H1 (cell line): ENCODE data around the gene NFATC4. TPM values are rescaled to one million over a fixed set of nuclear protein-coding genes. Genes with fewer than 3 reads are reported as not detected.

ENCODE experiments used
- CTCF ChIA-PET: fragments of 300-600 bp; sonication (Branson Sonifier 250); formaldehyde crosslinking; loops from one replicate; lab custom pipeline; 2021; ENCODE audit not compliant: partially characterized antibody; lab: Charles Lee
- POLR2A ChIA-PET: fragments of 300-600 bp; sonication (Branson Sonifier 250); formaldehyde crosslinking; loops from one replicate; lab custom pipeline; 2021; ENCODE audit warnings: inconsistent platforms; ENCODE audit not compliant: partially characterized antibody; lab: Charles Lee
- DNase-seq, 2 experiments: peaks; one replicate each; pipeline versions ENCODE4 v3.0.0 to v3.0.0-alpha.2; 2010 to 2022; ENCODE audit warnings: low spot score in 2 of 2, low read depth in 1 of 2, mixed read lengths in 1 of 2
- FAIRE-seq: peaks from 2 replicates; lab custom pipeline; 2011; peaks lifted over from hg19 to GRCh38; lab: Jason Lieb, UNC
- H2AFZ ChIP-seq: 2 replicates; pipeline ENCODE4 v1.8.1; 2012; ENCODE audit warnings: low read length, inconsistent platforms
- H2AK5ac ChIP-seq: 2 replicates; pipeline ENCODE4 v1.6.1; 2013; ENCODE audit warnings: low read depth, low read length
- H2BK120ac ChIP-seq: replicated peaks from 2 replicates; pipeline ENCODE3; 2013; ENCODE audit warnings: low read depth, low read length, inconsistent platforms
- H2BK12ac ChIP-seq: 2 replicates; pipeline ENCODE4 v1.6.1; 2013; ENCODE audit warnings: low read depth, low read length
- H2BK15ac ChIP-seq: 2 replicates; pipeline ENCODE4 v1.6.1; 2013; ENCODE audit warnings: low read length
- H2BK20ac ChIP-seq: 2 replicates; pipeline ENCODE4 v1.6.1; 2013; ENCODE audit warnings: low read length
- H2BK5ac ChIP-seq: 2 replicates; pipeline ENCODE4 v1.6.1; 2013; ENCODE audit warnings: low read depth, low read length
- H3K14ac ChIP-seq: 2 replicates; pipeline ENCODE4 v1.6.1; 2013; ENCODE audit warnings: inconsistent platforms; ENCODE audit not compliant: insufficient read length
- H3K18ac ChIP-seq: 2 replicates; pipeline ENCODE4 v1.6.1; 2013; ENCODE audit warnings: low read length; ENCODE audit errors: extremely low read depth
- H3K23ac ChIP-seq: 2 replicates; pipeline ENCODE4 v1.6.1; 2013; ENCODE audit warnings: inconsistent platforms; ENCODE audit not compliant: insufficient read length
- H3K23me2 ChIP-seq: 2 replicates; pipeline ENCODE4 v1.6.1; 2013; ENCODE audit warnings: low read depth, low read length
- H3K27ac ChIP-seq: 2 replicates; pipeline ENCODE4 v1.6.1; 2011; ENCODE audit warnings: low read depth, low read length, inconsistent platforms
- H3K27me3 ChIP-seq, 4 experiments: replicated peaks in 1 of 4; 1 replicate in 1 of 4; 2 replicates in 3 of 4; pipeline versions ENCODE4 v1.6.1 to v1.8.1; 2011 to 2013; ENCODE audit warnings: low read length in 3 of 4, mild to moderate bottlenecking in 3 of 4, inconsistent platforms in 2 of 4, mixed read lengths in 2 of 4, moderate library complexity in 1 of 4; ENCODE audit not compliant: control insufficient read depth in 3 of 4, insufficient read depth in 3 of 4; ENCODE audit errors: extremely low read depth in 1 of 4
- H3K36me3 ChIP-seq, 4 experiments: 2 replicates each; pipeline versions ENCODE4 v1.6.1 to v1.8.1; 2011 to 2013; ENCODE audit warnings: mild to moderate bottlenecking in 4 of 4, low read length in 3 of 4, moderate library complexity in 2 of 4, control low read depth in 1 of 4, inconsistent platforms in 1 of 4; ENCODE audit not compliant: insufficient read depth in 4 of 4, control insufficient read depth in 2 of 4
- H3K4ac ChIP-seq: replicated peaks from 2 replicates; pipeline ENCODE3; 2013; ENCODE audit warnings: low read length, low read depth, mixed read lengths, inconsistent platforms; ENCODE audit not compliant: insufficient read length
- H3K4me1 ChIP-seq, 4 experiments: replicated peaks in 1 of 4; 1 replicate in 1 of 4; 2 replicates in 3 of 4; pipeline versions ENCODE4 v1.6.1 to v1.8.1; 2011 to 2013; ENCODE audit warnings: low read length in 3 of 4, inconsistent platforms in 2 of 4, mixed read lengths in 1 of 4; ENCODE audit not compliant: insufficient read depth in 4 of 4, control insufficient read depth in 3 of 4
- H3K4me2 ChIP-seq, 2 experiments: 2 replicates each; pipeline versions ENCODE4 v1.6.1 to v1.8.1; 2011 to 2013; ENCODE audit warnings: low read depth in 2 of 2, low read length in 2 of 2, control low read depth in 1 of 2, inconsistent platforms in 1 of 2, mild to moderate bottlenecking in 1 of 2; ENCODE audit not compliant: insufficient read depth in 1 of 2
- H3K4me3 ChIP-seq, 4 experiments: fragments of 200-600, 300-600 bp in 1 of 4; sonication (generic), shearing (Covaris generic), sonication (Bioruptor Twin) in 1 of 4; 2 replicates each; pipeline versions ENCODE4 v1.5.1 to v1.8.1; 2011 to 2016; ENCODE audit warnings: low read length in 4 of 4, low read depth in 3 of 4, control low read depth in 2 of 4, inconsistent platforms in 2 of 4, mild to moderate bottlenecking in 2 of 4, mixed read lengths in 1 of 4, moderate library complexity in 1 of 4; ENCODE audit not compliant: insufficient read depth in 2 of 4; ENCODE audit errors: extremely low read depth in 1 of 4
- H3K56ac ChIP-seq: replicated peaks from 2 replicates; pipeline ENCODE3; 2013; ENCODE audit warnings: low read depth, mild to moderate bottlenecking, mixed read lengths, low read length, inconsistent platforms; ENCODE audit not compliant: insufficient read length
- H3K79me1 ChIP-seq: 2 replicates; pipeline ENCODE4 v1.6.1; 2013; ENCODE audit warnings: low read depth, low read length, control low read depth
- H3K79me2 ChIP-seq, 2 experiments: 2 replicates each; pipeline versions ENCODE4 v1.6.1 to v1.8.1; 2012 to 2013; ENCODE audit warnings: low read length in 2 of 2, mild to moderate bottlenecking in 2 of 2, inconsistent platforms in 1 of 2; ENCODE audit not compliant: insufficient read depth in 2 of 2, control insufficient read depth in 1 of 2
- H3K9ac ChIP-seq, 4 experiments: replicated peaks in 1 of 4; 1 replicate in 1 of 4; 2 replicates in 3 of 4; pipeline versions ENCODE4 v1.6.1 to v1.8.1; 2011 to 2013; ENCODE audit warnings: low read depth in 3 of 4, low read length in 3 of 4, control low read depth in 2 of 4, mild to moderate bottlenecking in 2 of 4, moderate library complexity in 2 of 4, inconsistent platforms in 1 of 4; ENCODE audit errors: extremely low read depth in 1 of 4
- H3K9me3 ChIP-seq, 2 experiments: 2 replicates each; pipeline versions ENCODE4 v1.6.1 to v1.8.1; 2012 to 2013; ENCODE audit warnings: mild to moderate bottlenecking in 2 of 2, moderate library complexity in 2 of 2, control low read depth in 1 of 2, inconsistent platforms in 1 of 2, low read depth in 1 of 2, low read length in 1 of 2, mixed read lengths in 1 of 2; ENCODE audit not compliant: insufficient read depth in 2 of 2
- H4K20me1 ChIP-seq, 2 experiments: replicated peaks in 1 of 2; 2 replicates each; pipeline versions ENCODE3 to v1.8.1; 2011 to 2013; ENCODE audit warnings: inconsistent platforms in 2 of 2, low read length in 2 of 2, mild to moderate bottlenecking in 1 of 2; ENCODE audit not compliant: insufficient read depth in 2 of 2, control insufficient read depth in 1 of 2
- H4K5ac ChIP-seq: 2 replicates; pipeline ENCODE4 v1.6.1; 2013; ENCODE audit warnings: low read length, low read depth, mixed read lengths, inconsistent platforms; ENCODE audit not compliant: insufficient read length
- H4K8ac ChIP-seq: 2 replicates; pipeline ENCODE4 v1.8.0; 2013; ENCODE audit warnings: mild to moderate bottlenecking, moderate library complexity, low read length, inconsistent platforms; ENCODE audit not compliant: insufficient read depth; ENCODE audit errors: extremely low read depth
- H4K91ac ChIP-seq: replicated peaks from 2 replicates; pipeline ENCODE3; 2013; ENCODE audit warnings: low read length, mixed read lengths, inconsistent platforms; ENCODE audit not compliant: insufficient read length
- CHD2 ChIP-seq: IDR thresholded peaks from 2 replicates; pipeline ENCODE4 v1.6.1; 2012; ENCODE audit warnings: low read length, improper control_type of control experiment
- EGR1 ChIP-seq: IDR thresholded peaks from 2 replicates; pipeline ENCODE4 v1.6.1; 2011; ENCODE audit warnings: low read depth, low read length, borderline replicate concordance
- EP300 ChIP-seq, 2 experiments: IDR thresholded peaks; 1 replicate in 1 of 2; 2 replicates in 1 of 2; pipeline ENCODE4 v1.6.1; 2011 to 2012; ENCODE audit warnings: low read depth in 2 of 2, low read length in 2 of 2, mild to moderate bottlenecking in 2 of 2, borderline replicate concordance in 1 of 2, inconsistent platforms in 1 of 2, moderate library complexity in 1 of 2
- EZH2 ChIP-seq: fragments of 200-600 bp; sonication (generic); IDR thresholded peaks from 2 replicates; pipeline ENCODE4 v1.7.1; 2012; ENCODE audit warnings: low read depth, mild to moderate bottlenecking, moderate library complexity, low read length, inconsistent platforms; ENCODE audit not compliant: severe bottlenecking
- RNF2 ChIP-seq: fragments of 200-900, 300-1000 bp; sonication (generic); IDR thresholded peaks from 2 replicates; pipeline ENCODE4 v1.7.1; 2016; ENCODE audit warnings: borderline replicate concordance, low read depth, mild to moderate bottlenecking, antibody characterized with exemption, low read length; ENCODE audit not compliant: poor library complexity, severe bottlenecking; ENCODE audit errors: missing control alignments
- SP1 ChIP-seq: IDR thresholded peaks from 2 replicates; pipeline ENCODE4 v1.6.1; 2011; ENCODE audit warnings: low read depth, low read length
- YY1 ChIP-seq: IDR thresholded peaks from 2 replicates; pipeline ENCODE4 v1.6.1; 2011; ENCODE audit warnings: low read depth, mild to moderate bottlenecking, low read length
- WGBS, 2 experiments: shearing (Covaris generic) in 1 of 2; methylation state at CpG; one replicate each; pipeline versions ENCODE4 v1.1.6 to v1.1.7; 2013 to 2015; ENCODE audit warnings: low lambda C conversion rate in 2 of 2, mixed read lengths in 2 of 2, inconsistent platforms in 1 of 2, low coverage in 1 of 2, missing lambda C conversion rate in 1 of 2; ENCODE audit not compliant: insufficient replicate concordance in 2 of 2, insufficient coverage in 1 of 2, insufficient read length in 1 of 2; ENCODE audit errors: extremely low coverage in 1 of 2, missing lambda C conversion rate in 1 of 2; 5-methylcytosine and 5-hydroxymethylcytosine counted together
- polyA plus RNA-seq, 7 experiments: library from polyadenylated mRNA; depleted of rRNA in 3 of 7; stranded (reverse) in 5 of 7; unstranded in 2 of 7; fragments of >200 nt in 5 of 7; fragments of 200-250 nt in 2 of 7; gene quantifications; 1 replicate in 5 of 7; 2 replicates in 1 of 7; 4 replicates in 1 of 7; pipeline versions ENCODE4 v1.2.1 to v1.2.3, GENCODE V29; 2011 to 2013; ENCODE audit warnings: missing spikeins in 2 of 7, mixed read lengths in 2 of 7
- total RNA-seq: library from RNA; stranded (reverse); fragmentation: NEBNext Ultra II Directional; extraction: Animal tissue kit (Norgen Biotek cat#: 25700); gene quantifications from 2 replicates; pipeline ENCODE4 v1.2.1, GENCODE V29; 2021
- TF ChIP-seq, protein P1 (sequence below): IDR thresholded peaks from 2 replicates; pipeline ENCODE4 v1.6.1; 2011; ENCODE audit warnings: low read length, improper control_type of control experiment

Gene NFATC4
- total and polyA plus RNA-seq, 2 of the 8 experiments (the other 6 are each of a cell fraction or from before 2014, with no cell fraction given) = 47.3 to 50.3 TPM

DNA sequence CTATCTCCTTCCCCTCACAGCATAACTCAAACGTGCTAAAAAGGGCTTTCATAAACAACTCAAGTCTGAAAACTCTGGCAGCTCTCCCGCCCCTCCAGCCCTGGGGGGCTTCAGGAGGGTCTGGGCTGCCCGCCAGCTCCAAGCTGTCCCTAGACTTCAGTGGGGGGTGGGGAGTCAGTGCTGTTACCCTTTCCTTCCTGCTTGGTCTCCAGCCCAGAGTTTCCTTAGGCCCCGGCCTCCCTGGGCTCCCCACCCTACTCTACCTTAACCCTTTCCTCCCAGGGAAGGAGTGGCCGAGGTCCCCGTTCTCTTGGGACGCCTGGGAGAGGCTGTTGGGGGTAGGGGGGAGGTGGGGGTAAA is 30.3 kb downstream of the NFATC4 start:
- no peak overlapping the region for H4K91ac ChIP-seq
- H2BK120ac ChIP-seq = peak overlapping the region; percentile 50
- H2AFZ ChIP-seq = peak overlapping the region; percentile 42; the same call in 1 of the 2 replicates
- no peaks in the 10 kb centered on the region for H3K36me3 ChIP-seq
- H3K23me2 ChIP-seq = peaks cover 10% of the 10 kb centered on the region; the same call in 1 of the 2 replicates
- no peak overlapping the region for H3K4ac ChIP-seq
- H2BK20ac ChIP-seq = no peak overlapping the region
- no peak overlapping the region for H3K23ac ChIP-seq
- no peak overlapping the region for H3K27ac ChIP-seq
- no peaks in the 10 kb centered on the region for H4K20me1 ChIP-seq
- ChIA-PET CTCF (interaction anchor here (1.2 to 10.7 kb wide), 7 partner anchors 14 to 66 kb away, joined by 3 to 69 read pairs (median 4); partner anchors contain the start of gene ADCY4), POLR2A (interaction anchor here (0.9 to 3.4 kb wide), 7 partner anchors 9 to 37 kb away, joined by 3 to 20 read pairs (median 3); partner anchors contain the start of genes CBLN3 and KHNYN)
- H3K4me1 ChIP-seq = peaks cover 0 to 12% (median 9%) of the 10 kb centered on the region in 4 experiments; a peak in 6 of 7 replicates
- FAIRE-seq = no peak
- H3K14ac ChIP-seq = no peak overlapping the region
- peak; percentile 33 for TF ChIP-seq EZH2
- 0 out of 2 replicates have a peak, but pooled peaks have one; percentile 16 for TF ChIP-seq CHD2
- 0 out of 2 replicates have a peak, but pooled peaks have one; percentile 17 for TF ChIP-seq YY1
- TF ChIP-seq EGR1 = peak; percentile 60; the same call in 1 of the 2 replicates
- TF ChIP-seq EP300 (IDR thresholded peaks at IDR 0.05; ENCODE audit: borderline replicate concordance in 1 of 2, low read depth in 2 of 2, low read length in 2 of 2) = peak in 1 of 2 experiments; percentile 22; a peak in 1 of 3 replicates
- peak; percentile 98 for TF ChIP-seq SP1
- TF ChIP-seq RNF2 = no peak
- TF ChIP-seq, protein P1, sequence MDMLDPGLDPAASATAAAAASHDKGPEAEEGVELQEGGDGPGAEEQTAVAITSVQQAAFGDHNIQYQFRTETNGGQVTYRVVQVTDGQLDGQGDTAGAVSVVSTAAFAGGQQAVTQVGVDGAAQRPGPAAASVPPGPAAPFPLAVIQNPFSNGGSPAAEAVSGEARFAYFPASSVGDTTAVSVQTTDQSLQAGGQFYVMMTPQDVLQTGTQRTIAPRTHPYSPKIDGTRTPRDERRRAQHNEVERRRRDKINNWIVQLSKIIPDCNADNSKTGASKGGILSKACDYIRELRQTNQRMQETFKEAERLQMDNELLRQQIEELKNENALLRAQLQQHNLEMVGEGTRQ = no peak
- TF ChIP-seq, all 59 proteins: peak for 6
- Histone ChIP-seq H3K18ac (peak overlapping the region; percentile 71; the same call in 1 of the 2 replicates), H4K5ac (peak overlapping the region; percentile 2), H3K27me3 (peaks cover 0 to 3% (median 0%) of the 10 kb centered on the region in 4 experiments; a peak in 1 of 7 replicates), H3K4me2 (peak overlapping the region; percentile 47 to 98), H2BK15ac (0 out of 2 replicates have a peak overlapping the region, but pooled peaks have one; percentile 16), H2AK5ac (no peak overlapping the region), H4K8ac (no peak overlapping the region; the same call in 1 of the 2 replicates), H3K79me1 (no peaks in the 10 kb centered on the region), H3K79me2 (no peaks in the 10 kb centered on the region), H2BK12ac (peak overlapping the region; percentile 84; the same call in 1 of the 2 replicates), H2BK5ac (0 out of 2 replicates have a peak overlapping the region, but pooled peaks have one; percentile 28), H3K9ac (no peak overlapping the region), H3K56ac (no peak overlapping the region), H3K9me3 (no peaks in the 10 kb centered on the region), H3K4me3 (peak overlapping the region; percentile 13 to 80 (median 42); a peak in 6 of 8 replicates)
- WGBS, 2 experiments = 10% methylated on average over 7 of the region's 7 CpGs; no CpG with 5 or more reads in 1 of the 2 experiments
- DNase-seq = peak in 1 of 2 experiments; percentile 74
